Urinary bladder (tissue), 4 donors: Measurements from ENCODE around the gene GINS2. TPM values are rescaled to one million over a fixed set of nuclear protein-coding genes. Genes with fewer than 3 reads are reported as not detected.

ENCODE experiments used
- DNase-seq: peaks from one replicate; pipeline ENCODE4 v3.0.0-alpha.2; 2015; ENCODE audit errors: extremely low spot score
- H3K27ac ChIP-seq: one replicate; pipeline ENCODE4 v1.5.1; 2013; ENCODE audit warnings: low read depth, mild to moderate bottlenecking, moderate library complexity
- H3K36me3 ChIP-seq: one replicate; pipeline ENCODE4 v1.6.1; 2013; ENCODE audit warnings: mild to moderate bottlenecking, moderate library complexity; ENCODE audit not compliant: insufficient read depth
- H3K4me1 ChIP-seq: one replicate; pipeline ENCODE4 v1.6.1; 2013; ENCODE audit warnings: mild to moderate bottlenecking, moderate library complexity; ENCODE audit not compliant: insufficient read depth
- H3K4me3 ChIP-seq: one replicate; pipeline ENCODE4 v1.5.1; 2013; ENCODE audit warnings: low read depth, low read length
- WGBS: extraction: QIAGEN DNeasy Blood & Tissue Kit; methylation state at CpG from one replicate; pipeline ENCODE4 v1.1.7; 2013; 5-methylcytosine and 5-hydroxymethylcytosine counted together
- polyA plus RNA-seq: library from polyadenylated mRNA; stranded (reverse); fragments of 200-250 nt; gene quantifications from one replicate; pipeline ENCODE4 v1.2.3, GENCODE V29; 2013
- total RNA-seq: library from RNA; depleted of rRNA; stranded (reverse); fragments of >200 nt; gene quantifications from one replicate; pipeline ENCODE4 v1.2.3, GENCODE V29; 2014
- donor health status: healthy with polysubstance abuse.
- donor health status: healthy.

Gene GINS2
- total RNA-seq: 6.9 TPM
- polyA plus RNA-seq: 0.82 TPM

- Histone ChIP-seq H3K4me1 (no peaks in the 10 kb centered on the region), H3K4me3 (peak within 1 kb of the TSS; percentile 48), H3K36me3 (no peaks in the 10 kb centered on the region), H3K27ac (no peak within 1 kb of the TSS)
- 1% methylated on average over 86 of the region's 86 CpGs for WGBS
- DNase-seq: peak; percentile 52
These were observed at the start of gene GINS2 for GRCh38 chr16:85688586-85689284. Gene GINS2, minus strand, starts transcription at chr16:85688954. Its CDS starts 56 bp downstream, at chr16:85688898.

DNA sequence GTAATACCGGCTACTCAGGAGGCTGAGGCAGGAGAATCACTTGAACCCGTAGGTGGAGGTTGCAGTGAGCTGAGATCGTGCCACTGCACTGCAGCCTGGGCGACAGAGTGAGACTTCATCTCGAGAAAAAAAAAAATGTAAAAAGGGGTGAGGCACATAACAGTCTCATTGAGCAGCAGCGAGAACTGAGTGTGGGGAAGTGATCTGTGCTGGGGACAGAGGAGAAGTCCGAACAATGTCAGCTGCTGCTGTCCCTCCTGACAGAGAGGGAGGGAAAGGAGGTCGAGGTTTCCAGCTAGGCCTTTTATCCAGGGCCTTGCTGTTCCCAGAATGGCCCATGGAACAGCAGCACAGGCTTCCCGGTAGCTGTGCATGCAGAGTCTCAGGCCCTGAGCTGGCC lies 48.2 kb upstream of the GINS2 start:
- H3K4me1 ChIP-seq: no peaks in the 10 kb centered on the region
- no peak for DNase-seq
- H3K36me3 ChIP-seq: no peaks in the 10 kb centered on the region
- WGBS: 90% methylated on average over 9 of the region's 9 CpGs
- H3K27ac ChIP-seq: no peak overlapping the region
- H3K4me3 ChIP-seq: no peak overlapping the region

- H3K4me3 ChIP-seq: no peak overlapping the region
- no peak for DNase-seq
- WGBS: 77% methylated on average over 6 of the region's 6 CpGs
- no peaks in the 10 kb centered on the region for H3K4me1 ChIP-seq
- H3K36me3 ChIP-seq: no peaks in the 10 kb centered on the region
- H3K27ac ChIP-seq: no peak overlapping the region
These were observed 47.2 kb upstream of the GINS2 start for GRCh38 chr16:85735946-85736345.

- H3K4me3 ChIP-seq: no peak overlapping the region
- WGBS: 78% methylated on average over 14 of the region's 14 CpGs
- H3K4me1 ChIP-seq: no peaks in the 10 kb centered on the region
- no peaks in the 10 kb centered on the region for H3K36me3 ChIP-seq
- no peak overlapping the region for H3K27ac ChIP-seq
- no peak for DNase-seq
These were observed 46.5 kb upstream of the GINS2 start for GRCh38 chr16:85735225-85735635.

DNA sequence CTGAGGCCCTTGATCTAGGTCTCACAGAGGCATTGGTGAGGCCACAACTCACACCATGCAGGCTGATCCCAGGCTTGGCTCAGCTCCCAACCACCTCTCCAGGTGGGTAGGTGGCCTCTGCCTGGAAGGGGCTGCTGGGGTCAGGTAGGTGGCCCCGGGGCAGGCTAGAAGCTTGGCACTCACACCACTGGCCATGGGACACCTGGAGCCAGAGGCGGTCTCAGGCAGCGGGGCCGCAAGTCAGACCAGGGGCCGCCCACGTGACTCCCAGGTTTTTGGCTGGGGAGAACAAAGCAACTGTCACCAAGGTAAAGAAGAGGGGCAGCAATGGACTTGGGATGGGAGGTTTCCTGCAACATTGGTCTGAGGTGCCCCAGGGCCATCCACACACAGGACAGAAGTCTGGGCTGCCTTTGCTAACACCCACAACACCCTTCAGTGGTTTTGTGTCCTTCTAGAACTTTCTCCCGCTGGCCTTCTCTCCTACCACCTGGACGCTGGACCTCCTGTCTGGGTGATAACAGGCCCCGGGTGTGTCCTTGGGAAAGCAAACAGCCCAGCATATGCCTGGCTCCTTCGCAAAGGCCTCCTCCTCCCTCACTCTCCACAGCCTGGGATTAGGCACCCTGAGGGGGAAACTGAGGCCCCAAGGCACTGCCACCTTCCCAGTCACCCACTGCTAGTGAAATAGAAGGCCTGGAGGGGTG lies 45.7 kb upstream of the GINS2 start:
- H3K4me1 ChIP-seq: no peaks in the 10 kb centered on the region
- DNase-seq: no peak
- no peak overlapping the region for H3K27ac ChIP-seq
- no peak overlapping the region for H3K4me3 ChIP-seq
- 84% methylated on average over 10 of the region's 10 CpGs for WGBS
- H3K36me3 ChIP-seq: no peaks in the 10 kb centered on the region

- no peaks in the 10 kb centered on the region for H3K36me3 ChIP-seq
- no peak for DNase-seq
- H3K4me1 ChIP-seq: no peaks in the 10 kb centered on the region
- 74% methylated on average over 11 of the region's 11 CpGs for WGBS
- no peak overlapping the region for H3K4me3 ChIP-seq
- H3K27ac ChIP-seq: no peak overlapping the region
These were observed 45.1 kb upstream of the GINS2 start for GRCh38 chr16:85733839-85734170.

- no peak for DNase-seq
- WGBS: 76% methylated on average over 13 of the region's 13 CpGs
- H3K4me1 ChIP-seq: no peaks in the 10 kb centered on the region
- no peak overlapping the region for H3K27ac ChIP-seq
- H3K4me3 ChIP-seq: no peak overlapping the region
- H3K36me3 ChIP-seq: no peaks in the 10 kb centered on the region
These were observed 44.5 kb upstream of the GINS2 start for GRCh38 chr16:85733155-85733838.

DNA sequence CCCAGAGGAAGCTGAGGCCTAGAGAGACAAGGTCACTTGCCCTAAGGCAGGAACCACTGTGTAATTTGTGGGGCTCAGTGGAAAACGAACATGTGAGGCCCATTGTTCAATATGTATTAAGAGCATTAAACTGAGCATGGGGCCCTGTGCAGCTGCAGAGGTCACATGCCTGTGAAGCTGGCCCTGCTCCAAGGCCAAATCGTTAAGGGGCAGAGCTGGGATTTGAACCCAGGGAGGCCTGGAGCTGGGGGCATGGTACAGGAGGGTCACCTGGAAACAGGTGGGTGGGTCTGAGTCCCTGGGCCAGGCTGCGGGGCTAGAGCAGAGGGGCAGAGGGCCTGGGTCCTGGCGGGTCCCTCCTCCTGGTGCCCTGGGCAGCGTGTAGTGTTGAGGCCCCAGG lies 42.4 kb upstream of the GINS2 start:
- 78% methylated on average over 5 of the region's 5 CpGs for WGBS

DNA sequence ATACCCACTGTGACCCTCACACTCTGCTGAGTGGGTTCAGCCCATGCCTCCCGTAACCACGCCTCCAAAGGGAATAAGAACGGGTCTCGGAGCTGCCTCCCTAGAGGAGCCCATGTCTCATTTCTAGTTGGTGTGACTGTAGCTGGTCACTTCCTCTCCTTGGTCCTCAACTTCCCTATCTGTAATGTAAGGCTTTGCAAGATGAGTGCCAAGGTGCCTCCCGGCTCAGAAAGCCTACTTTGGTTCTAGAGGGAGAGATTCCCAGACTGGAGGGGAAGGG lies 41.4 kb upstream of the GINS2 start:
- DNase-seq: no peak
- 89% methylated on average over 5 of the region's 5 CpGs for WGBS
- no peaks in the 10 kb centered on the region for H3K36me3 ChIP-seq
- no peak overlapping the region for H3K4me3 ChIP-seq
- H3K27ac ChIP-seq: no peak overlapping the region
- H3K4me1 ChIP-seq: no peaks in the 10 kb centered on the region

More for the DNA sequence above, 42.4 kb upstream of the GINS2 start:
- no peak overlapping the region for H3K4me3 ChIP-seq
- no peak overlapping the region for H3K27ac ChIP-seq
- H3K36me3 ChIP-seq: no peaks in the 10 kb centered on the region
- no peak for DNase-seq
- H3K4me1 ChIP-seq: no peaks in the 10 kb centered on the region

GRCh38 chr16:85729452-85730185 lies 40.9 kb upstream of the GINS2 start:
- H3K4me1 ChIP-seq: no peaks in the 10 kb centered on the region
- WGBS: 78% methylated on average over 16 of the region's 16 CpGs
- no peaks in the 10 kb centered on the region for H3K36me3 ChIP-seq
- H3K4me3 ChIP-seq: no peak overlapping the region
- no peak overlapping the region for H3K27ac ChIP-seq
- no peak for DNase-seq

DNA sequence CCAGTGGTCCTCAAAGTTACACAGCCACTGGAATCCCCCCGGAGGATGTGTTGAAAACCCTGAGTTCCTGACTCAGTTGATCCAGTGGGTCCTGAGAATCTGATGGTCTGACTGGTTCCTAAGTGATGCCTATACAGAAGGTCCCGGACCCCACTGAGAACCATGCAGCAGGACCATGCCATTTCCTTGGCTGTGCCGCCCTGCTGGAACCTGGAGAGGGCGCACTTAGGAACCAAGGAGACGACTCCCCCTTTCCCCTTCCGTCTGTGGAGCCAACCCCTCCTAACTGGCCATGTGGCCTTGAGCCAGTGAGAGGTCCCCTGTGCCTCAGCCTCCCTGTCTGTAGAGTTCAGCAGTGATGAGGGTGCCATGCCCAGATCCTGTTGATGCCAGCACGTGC lies 40.1 kb upstream of the GINS2 start:
- H3K36me3 ChIP-seq: no peaks in the 10 kb centered on the region
- DNase-seq: no peak
- no peaks in the 10 kb centered on the region for H3K4me1 ChIP-seq
- no peak overlapping the region for H3K27ac ChIP-seq
- H3K4me3 ChIP-seq: no peak overlapping the region
- WGBS: 85% methylated on average over 7 of the region's 7 CpGs

GRCh38 chr16:85724936-85725335 lies 36.2 kb upstream of the GINS2 start:
- no peak overlapping the region for H3K4me3 ChIP-seq
- DNase-seq: no peak
- H3K36me3 ChIP-seq: no peaks in the 10 kb centered on the region
- no peaks in the 10 kb centered on the region for H3K4me1 ChIP-seq
- H3K27ac ChIP-seq: no peak overlapping the region
- WGBS: 90% methylated on average over 12 of the region's 12 CpGs

- Histone ChIP-seq H3K27ac (no peak overlapping the region), H3K36me3 (no peaks in the 10 kb centered on the region), H3K4me1 (no peaks in the 10 kb centered on the region), H3K4me3 (no peak overlapping the region)
- no peak for DNase-seq
- 86% methylated on average over 20 of the region's 20 CpGs for WGBS
These were observed 35.5 kb upstream of the GINS2 start for GRCh38 chr16:85724126-85724879.
